ENCODE measurements around the gene SDK1.

SDK1 gene

GRCh38 chr7:4268040-4268965 is 967.3 kb downstream of the SDK1 start:
- no peak for DNase-seq

- no peak for DNase-seq
These were observed 968.0 kb downstream of the SDK1 start for GRCh38 chr7:4269086-4269485.

- DNase-seq = no peak
These were observed 968.7 kb downstream of the SDK1 start for GRCh38 chr7:4269746-4270145.

GRCh38 chr7:4270268-4270667 is 969.2 kb downstream of the SDK1 start:
- DNase-seq = no peak

- no peak for DNase-seq
These were observed 970.1 kb downstream of the SDK1 start for GRCh38 chr7:4270941-4271715.

- DNase-seq = no peak
These were observed 970.6 kb downstream of the SDK1 start for GRCh38 chr7:4271716-4272015.

- no peak for DNase-seq
These were observed 971.1 kb downstream of the SDK1 start for GRCh38 chr7:4272141-4272540.

- DNase-seq = peak; percentile 8
These were observed 972.6 kb downstream of the SDK1 start for GRCh38 chr7:4273566-4274230.

- no peak for DNase-seq
These were observed 973.2 kb downstream of the SDK1 start for GRCh38 chr7:4274286-4274685.

GRCh38 chr7:4277936-4278335 is 976.9 kb downstream of the SDK1 start:
- no peak for DNase-seq

- no peak for DNase-seq
These were observed 978.2 kb downstream of the SDK1 start for GRCh38 chr7:4279216-4279615.

GRCh38 chr7:4281231-4281993 is 980.4 kb downstream of the SDK1 start:
- DNase-seq = no peak

- no peak for DNase-seq
These were observed 981.6 kb downstream of the SDK1 start for GRCh38 chr7:4282434-4283223.

- DNase-seq = no peak
These were observed 985.3 kb downstream of the SDK1 start for GRCh38 chr7:4286351-4286750.

GRCh38 chr7:4288791-4289394 is 987.8 kb downstream of the SDK1 start:
- DNase-seq = no peak

GRCh38 chr7:4297165-4297917 is 996.3 kb downstream of the SDK1 start:
- no peak for DNase-seq

GRCh38 chr7:4297918-4298219 is 996.8 kb downstream of the SDK1 start:
- no peak for DNase-seq

GRCh38 chr7:4299431-4299830 is 998.4 kb downstream of the SDK1 start:
- DNase-seq = no peak

GRCh38 chr7:4302203-4302905 is 1001.3 kb downstream of the SDK1 start:
- DNase-seq = no peak

Data from NCI-H345 (cell line).